Nucleus accumbens (tissue), 56 donors: ENCODE measurements around the gene CATSPER4.
A peak's percentile ranks its signal among the peaks of the same experiment; 100 is the strongest.

Experiments used
- DNase-seq, 56 donors: peaks; one replicate each; lab custom pipeline; 2025; lab: John Stamatoyannopoulos, UW

Gene CATSPER4

DNA sequence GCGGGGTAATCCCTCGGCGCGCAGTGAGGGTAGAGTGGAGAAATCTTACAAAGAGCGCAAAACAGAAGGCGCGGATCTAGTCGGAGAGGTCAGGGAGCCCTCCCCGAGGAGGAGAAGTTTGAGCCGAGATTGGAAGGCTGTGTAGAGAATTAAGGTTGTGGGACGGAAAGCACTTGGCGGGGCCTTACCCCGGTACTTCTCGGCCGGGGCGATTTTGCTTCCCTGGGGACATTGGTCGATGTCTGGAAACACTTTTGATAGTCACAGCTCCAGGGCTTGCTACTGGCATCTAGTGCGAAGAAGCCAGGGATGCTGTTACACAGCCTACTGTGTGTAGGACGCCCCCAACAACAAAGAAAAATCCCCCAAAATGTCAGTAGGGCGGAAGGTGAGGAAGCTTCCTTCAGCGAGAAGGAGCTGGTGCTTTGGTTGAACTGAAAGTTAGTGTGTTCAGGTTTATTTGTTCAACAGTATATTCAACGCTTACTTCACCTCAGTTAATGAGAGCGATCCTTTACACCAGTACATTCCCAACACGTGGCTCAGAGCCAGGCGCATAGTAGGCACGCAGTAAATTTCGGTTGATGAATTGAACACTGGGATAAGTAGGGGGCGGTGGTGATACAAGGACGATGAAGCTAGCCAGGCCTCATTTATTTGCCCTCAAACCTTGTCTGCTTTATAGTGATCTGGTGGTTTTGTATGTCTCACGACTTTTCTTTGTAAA, 44.4 kb downstream of the CATSPER4 start:
- peak in 13 of 56 donors; percentile 1 to 47 (median 18) for DNase-seq

GRCh38 chr1:26237230-26237966, 47.0 kb downstream of the CATSPER4 start:
- no peak for DNase-seq

- peak in 13 of 56 donors; percentile 0 to 43 (median 18) for DNase-seq
Observed at GRCh38 chr1:26239936-26240335, 49.5 kb downstream of the CATSPER4 start.
